ENCODE measurements around the gene SMAD6. TPM values are rescaled to one million over a fixed set of nuclear protein-coding genes. Genes with fewer than 3 reads are reported as not detected.

SMAD6 gene
- total and polyA plus RNA-seq, 10 of the 15 experiments (the other 5 are each of a cell fraction or from before 2014, with no cell fraction given) = under 0.01 to 0.10 (median 0.03) TPM; not detected in 7

DNA sequence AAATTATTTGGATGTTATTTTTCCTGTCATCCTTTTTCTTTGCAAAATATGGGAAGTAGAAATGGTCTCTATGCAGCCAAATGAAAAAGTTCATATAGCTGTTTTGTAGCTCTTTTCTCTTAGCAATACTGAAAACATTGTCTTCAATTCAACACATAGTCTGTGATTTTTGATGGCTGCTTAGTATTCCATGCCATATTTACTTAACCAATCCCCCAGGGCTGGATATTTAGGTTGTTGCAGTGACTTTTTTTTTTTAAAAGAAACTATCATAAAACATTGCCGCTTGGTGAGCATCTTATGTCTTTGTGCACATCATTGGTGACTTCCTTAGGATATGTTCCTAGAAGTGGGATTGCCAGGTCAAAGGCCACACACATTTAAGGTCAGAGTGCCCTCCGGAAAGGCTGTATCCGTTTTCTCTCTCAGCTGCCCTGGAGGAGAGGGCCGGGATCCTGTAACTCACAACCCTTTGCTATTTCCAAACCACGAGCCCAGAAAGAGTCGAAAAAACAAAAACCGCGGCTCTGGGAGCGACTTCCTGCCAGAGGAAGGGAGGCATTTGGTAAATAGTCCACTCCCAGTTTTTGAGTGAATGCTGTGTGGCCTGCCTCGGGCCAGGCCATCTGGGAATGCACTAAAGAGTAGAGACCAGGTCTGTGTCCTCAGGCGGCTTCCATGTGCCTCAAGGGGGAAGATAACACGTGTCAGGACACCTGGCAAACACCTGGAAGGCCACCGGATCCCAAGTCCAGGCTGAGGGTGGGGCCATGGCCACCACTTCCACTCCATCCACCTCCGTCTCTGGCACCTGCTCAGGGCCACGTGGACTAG, 41.9 kb downstream of the SMAD6 start:
- ATAC-seq = no peak
- RAD21 ChIA-PET (ENCODE audit: unreplicated experiment) = no interaction called here
- CTCF ChIA-PET = no interaction called here
- no peaks in the 10 kb centered on the region; a peak in 1 of 4 replicates for H3K27me3 ChIP-seq (replicated peaks in 1 of 2; ENCODE audit: control insufficient read depth in 2 of 2, insufficient read depth in 2 of 2, low read length in 1 of 2)
- DNase-seq (ENCODE audit: low read depth, low spot score) = no peak
- no peaks in the 10 kb centered on the region for H3K9me3 ChIP-seq (replicated peaks; ENCODE audit: control insufficient read depth, insufficient read depth, low read length)
- SMC1A ChIA-PET (ENCODE audit: uncharacterized antibody, unreplicated experiment) = no interaction called here
- FAIRE-seq = no peak
- in situ Hi-C loops (cut with MboI) (no loop called here), intact Hi-C loops (cut with micrococcal nuclease; ENCODE audit: unreplicated experiment) (no loop called here)
- BruUV-seq (replicated peaks) = no TSS peak
- H3K4me2 ChIP-seq (ENCODE audit: control insufficient read depth, insufficient read depth) = no peak overlapping the region
- no peak overlapping the region for H2AFZ ChIP-seq (ENCODE audit: control insufficient read depth, low read depth, low read length)
- POLR2A ChIA-PET = no interaction called here
- no peaks in the 10 kb centered on the region for H3K4me1 ChIP-seq (ENCODE audit: control insufficient read depth, insufficient read depth, low read length)
- no peak for TF ChIP-seq ZBED1 (IDR thresholded peaks at IDR 0.05; ENCODE audit: borderline replicate concordance)
- TF ChIP-seq, protein P1, sequence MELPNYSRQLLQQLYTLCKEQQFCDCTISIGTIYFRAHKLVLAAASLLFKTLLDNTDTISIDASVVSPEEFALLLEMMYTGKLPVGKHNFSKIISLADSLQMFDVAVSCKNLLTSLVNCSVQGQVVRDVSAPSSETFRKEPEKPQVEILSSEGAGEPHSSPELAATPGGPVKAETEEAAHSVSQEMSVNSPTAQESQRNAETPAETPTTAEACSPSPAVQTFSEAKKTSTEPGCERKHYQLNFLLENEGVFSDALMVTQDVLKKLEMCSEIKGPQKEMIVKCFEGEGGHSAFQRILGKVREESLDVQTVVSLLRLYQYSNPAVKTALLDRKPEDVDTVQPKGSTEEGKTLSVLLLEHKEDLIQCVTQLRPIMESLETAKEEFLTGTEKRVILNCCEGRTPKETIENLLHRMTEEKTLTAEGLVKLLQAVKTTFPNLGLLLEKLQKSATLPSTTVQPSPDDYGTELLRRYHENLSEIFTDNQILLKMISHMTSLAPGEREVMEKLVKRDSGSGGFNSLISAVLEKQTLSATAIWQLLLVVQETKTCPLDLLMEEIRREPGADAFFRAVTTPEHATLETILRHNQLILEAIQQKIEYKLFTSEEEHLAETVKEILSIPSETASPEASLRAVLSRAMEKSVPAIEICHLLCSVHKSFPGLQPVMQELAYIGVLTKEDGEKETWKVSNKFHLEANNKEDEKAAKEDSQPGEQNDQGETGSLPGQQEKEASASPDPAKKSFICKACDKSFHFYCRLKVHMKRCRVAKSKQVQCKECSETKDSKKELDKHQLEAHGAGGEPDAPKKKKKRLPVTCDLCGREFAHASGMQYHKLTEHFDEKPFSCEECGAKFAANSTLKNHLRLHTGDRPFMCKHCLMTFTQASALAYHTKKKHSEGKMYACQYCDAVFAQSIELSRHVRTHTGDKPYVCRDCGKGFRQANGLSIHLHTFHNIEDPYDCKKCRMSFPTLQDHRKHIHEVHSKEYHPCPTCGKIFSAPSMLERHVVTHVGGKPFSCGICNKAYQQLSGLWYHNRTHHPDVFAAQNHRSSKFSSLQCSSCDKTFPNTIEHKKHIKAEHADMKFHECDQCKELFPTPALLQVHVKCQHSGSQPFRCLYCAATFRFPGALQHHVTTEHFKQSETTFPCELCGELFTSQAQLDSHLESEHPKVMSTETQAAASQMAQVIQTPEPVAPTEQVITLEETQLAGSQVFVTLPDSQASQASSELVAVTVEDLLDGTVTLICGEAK (IDR thresholded peaks at IDR 0.05; ENCODE audit: borderline replicate concordance) = no peak
- TF ChIP-seq, protein P2, sequence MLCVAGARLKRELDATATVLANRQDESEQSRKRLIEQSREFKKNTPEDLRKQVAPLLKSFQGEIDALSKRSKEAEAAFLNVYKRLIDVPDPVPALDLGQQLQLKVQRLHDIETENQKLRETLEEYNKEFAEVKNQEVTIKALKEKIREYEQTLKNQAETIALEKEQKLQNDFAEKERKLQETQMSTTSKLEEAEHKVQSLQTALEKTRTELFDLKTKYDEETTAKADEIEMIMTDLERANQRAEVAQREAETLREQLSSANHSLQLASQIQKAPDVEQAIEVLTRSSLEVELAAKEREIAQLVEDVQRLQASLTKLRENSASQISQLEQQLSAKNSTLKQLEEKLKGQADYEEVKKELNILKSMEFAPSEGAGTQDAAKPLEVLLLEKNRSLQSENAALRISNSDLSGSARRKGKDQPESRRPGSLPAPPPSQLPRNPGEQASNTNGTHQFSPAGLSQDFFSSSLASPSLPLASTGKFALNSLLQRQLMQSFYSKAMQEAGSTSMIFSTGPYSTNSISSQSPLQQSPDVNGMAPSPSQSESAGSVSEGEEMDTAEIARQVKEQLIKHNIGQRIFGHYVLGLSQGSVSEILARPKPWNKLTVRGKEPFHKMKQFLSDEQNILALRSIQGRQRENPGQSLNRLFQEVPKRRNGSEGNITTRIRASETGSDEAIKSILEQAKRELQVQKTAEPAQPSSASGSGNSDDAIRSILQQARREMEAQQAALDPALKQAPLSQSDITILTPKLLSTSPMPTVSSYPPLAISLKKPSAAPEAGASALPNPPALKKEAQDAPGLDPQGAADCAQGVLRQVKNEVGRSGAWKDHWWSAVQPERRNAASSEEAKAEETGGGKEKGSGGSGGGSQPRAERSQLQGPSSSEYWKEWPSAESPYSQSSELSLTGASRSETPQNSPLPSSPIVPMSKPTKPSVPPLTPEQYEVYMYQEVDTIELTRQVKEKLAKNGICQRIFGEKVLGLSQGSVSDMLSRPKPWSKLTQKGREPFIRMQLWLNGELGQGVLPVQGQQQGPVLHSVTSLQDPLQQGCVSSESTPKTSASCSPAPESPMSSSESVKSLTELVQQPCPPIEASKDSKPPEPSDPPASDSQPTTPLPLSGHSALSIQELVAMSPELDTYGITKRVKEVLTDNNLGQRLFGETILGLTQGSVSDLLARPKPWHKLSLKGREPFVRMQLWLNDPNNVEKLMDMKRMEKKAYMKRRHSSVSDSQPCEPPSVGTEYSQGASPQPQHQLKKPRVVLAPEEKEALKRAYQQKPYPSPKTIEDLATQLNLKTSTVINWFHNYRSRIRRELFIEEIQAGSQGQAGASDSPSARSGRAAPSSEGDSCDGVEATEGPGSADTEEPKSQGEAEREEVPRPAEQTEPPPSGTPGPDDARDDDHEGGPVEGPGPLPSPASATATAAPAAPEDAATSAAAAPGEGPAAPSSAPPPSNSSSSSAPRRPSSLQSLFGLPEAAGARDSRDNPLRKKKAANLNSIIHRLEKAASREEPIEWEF (IDR thresholded peaks at IDR 0.05; ENCODE audit: insufficient replicate concordance, low read depth, low read length) = no peak
- no peak overlapping the region for H3K9ac ChIP-seq (ENCODE audit: control insufficient read depth, insufficient read depth, low read length)
- 34% methylated on average over 15 of the region's 15 CpGs for WGBS (ENCODE audit: insufficient coverage, insufficient replicate concordance, low lambda C conversion rate, missing lambda C conversion rate)
- H4K20me1 ChIP-seq (ENCODE audit: control insufficient read depth, insufficient read depth) = no peaks in the 10 kb centered on the region; the same call in 1 of the 2 replicates
- H3K79me2 ChIP-seq (ENCODE audit: control insufficient read depth, insufficient read depth, low read length) = no peaks in the 10 kb centered on the region
- H3K4me3 ChIP-seq = no peak overlapping the region
- no peak overlapping the region for H3K27ac ChIP-seq (ENCODE audit: control insufficient read depth, insufficient read depth)
- no peaks in the 10 kb centered on the region for H3K36me3 ChIP-seq (ENCODE audit: control insufficient read depth in 2 of 2, insufficient read depth in 2 of 2, low read length in 1 of 2)

Data from GM12878 (cell line).